LNCAP (cell line): Measurements from ENCODE around the gene BAIAP2.

Experiments
- CTCF ChIP-seq: fragments of 450-650 bp; IDR thresholded peaks from 2 replicates; pipeline ENCODE4 v1.5.1; 2017; ENCODE audit warnings: mild to moderate bottlenecking

The BAIAP2 gene

GRCh38 chr17:81069135-81069645 is 34.2 kb downstream of the BAIAP2 start:
- no peak for TF ChIP-seq CTCF

GRCh38 chr17:81070541-81071246 is 35.7 kb downstream of the BAIAP2 start:
- TF ChIP-seq CTCF = no peak

- no peak for TF ChIP-seq CTCF
Measured at GRCh38 chr17:81071761-81072741, 37.1 kb downstream of the BAIAP2 start.

- no peak for TF ChIP-seq CTCF
Measured at GRCh38 chr17:81073967-81074839, 39.3 kb downstream of the BAIAP2 start.

- no peak for TF ChIP-seq CTCF
Measured at GRCh38 chr17:81074875-81075274, 39.9 kb downstream of the BAIAP2 start.

GRCh38 chr17:81075307-81075706 is 40.4 kb downstream of the BAIAP2 start:
- no peak for TF ChIP-seq CTCF
